Endothelial cell of hepatic sinusoid (primary cell): ENCODE measurements around the gene KRTAP10-12.

Experiments used
- in situ Hi-C: cut with HindIII; loops from 2 replicates; pipeline ENCODE4 v1.10.0; 2017; ENCODE audit warnings: low sequenced_read_pairs

KRTAP10-12 gene

DNA sequence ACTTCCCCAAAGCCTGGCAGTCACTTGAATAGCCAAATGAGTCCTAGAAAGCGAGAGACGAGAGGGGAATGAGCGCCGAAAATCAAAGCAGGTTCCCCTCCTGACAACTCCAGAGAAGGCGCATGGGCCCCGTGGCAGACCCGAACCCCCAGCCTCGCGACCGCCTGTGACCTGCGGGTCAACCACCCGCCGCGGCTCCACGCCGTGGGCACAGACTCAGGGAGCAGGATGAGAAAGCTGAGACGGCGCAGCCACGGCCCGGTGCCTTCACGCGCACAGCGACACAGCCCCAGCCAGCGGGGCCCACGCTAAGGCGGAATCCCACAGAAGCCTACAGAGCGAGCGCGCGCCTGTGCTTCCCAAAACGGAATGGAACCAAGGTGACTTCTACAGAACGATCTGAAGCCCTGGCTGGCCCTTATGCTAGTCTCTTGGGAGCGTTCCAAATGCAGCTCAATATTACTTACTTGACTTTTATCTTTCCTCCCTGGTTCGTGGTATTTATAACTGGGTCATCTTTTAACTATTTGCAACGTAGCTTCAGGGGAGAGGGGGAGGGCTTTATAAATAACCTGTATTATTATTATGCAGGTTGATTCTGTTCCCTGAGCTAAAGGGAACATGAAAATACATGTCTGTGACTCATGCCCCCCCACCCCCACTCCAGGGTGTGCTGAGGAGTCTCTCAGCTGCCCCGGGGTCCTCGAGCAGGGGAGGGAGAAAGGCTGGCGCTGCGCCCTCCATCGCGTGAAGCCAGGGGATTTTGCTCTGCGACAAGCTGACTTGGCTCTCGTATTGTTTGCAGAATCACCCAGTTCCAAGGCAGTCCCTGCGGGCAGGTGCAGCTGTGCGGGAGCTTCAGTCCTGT lies 12.7 kb downstream of the KRTAP10-12 start:
- in situ Hi-C loops, result loop anchor here (5.0 kb wide), 1 partner anchor 62 kb away; the partner anchor contains the start of gene KRTAP10-11

DNA sequence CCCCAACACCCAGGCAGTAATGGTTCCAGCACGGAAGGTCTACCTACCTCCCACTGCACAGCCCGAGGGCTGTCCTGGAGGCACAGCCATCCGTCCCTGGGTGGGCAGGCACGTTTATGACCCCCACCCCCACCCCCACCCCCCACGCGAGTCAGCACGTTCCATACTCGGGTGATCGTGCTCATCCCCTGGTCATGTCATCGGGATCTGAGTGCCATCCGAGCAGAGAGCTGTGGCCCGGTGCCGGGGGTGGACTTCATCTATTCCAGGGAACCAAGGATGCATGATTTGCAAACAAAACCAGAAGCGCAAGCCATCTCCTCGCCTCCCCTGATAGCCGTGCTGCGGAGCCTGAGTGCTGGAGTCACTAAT lies 13.3 kb downstream of the KRTAP10-12 start:
- in situ Hi-C loops, result loop anchor here (5.0 kb wide), 1 partner anchor 63 kb away; the partner anchor contains the start of gene KRTAP10-11

DNA sequence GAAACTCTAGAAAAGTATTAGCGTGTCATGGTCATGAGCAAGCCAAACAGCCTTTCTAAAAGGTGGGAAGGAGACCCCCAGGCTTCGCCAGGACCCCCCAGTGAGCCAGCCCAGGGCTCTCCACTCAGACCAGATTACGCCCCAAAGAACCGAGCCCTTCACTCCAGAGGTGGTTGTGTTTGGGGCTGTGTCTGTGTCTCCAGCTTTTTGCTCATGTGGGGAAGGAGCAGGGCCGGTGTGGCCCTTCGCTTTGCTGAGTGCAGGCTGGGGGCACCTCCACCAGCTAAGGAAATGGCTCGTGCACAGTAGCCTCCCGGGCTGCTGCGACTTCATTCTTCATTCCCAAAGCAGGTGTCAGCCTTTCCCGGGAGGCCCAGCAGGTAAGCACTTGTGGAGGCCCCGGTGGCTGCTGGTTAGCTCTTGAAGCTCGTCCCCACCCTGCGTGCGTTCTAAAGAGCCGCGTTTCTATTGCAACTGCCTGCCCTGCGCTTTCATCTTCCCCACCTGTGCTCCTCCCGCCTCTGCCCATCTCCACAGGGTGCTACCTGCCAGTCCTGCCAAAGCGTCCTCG lies 13.9 kb downstream of the KRTAP10-12 start:
- in situ Hi-C loops, result loop anchor here (5.0 kb wide), 1 partner anchor 64 kb away; the partner anchor contains the start of gene KRTAP10-11

DNA sequence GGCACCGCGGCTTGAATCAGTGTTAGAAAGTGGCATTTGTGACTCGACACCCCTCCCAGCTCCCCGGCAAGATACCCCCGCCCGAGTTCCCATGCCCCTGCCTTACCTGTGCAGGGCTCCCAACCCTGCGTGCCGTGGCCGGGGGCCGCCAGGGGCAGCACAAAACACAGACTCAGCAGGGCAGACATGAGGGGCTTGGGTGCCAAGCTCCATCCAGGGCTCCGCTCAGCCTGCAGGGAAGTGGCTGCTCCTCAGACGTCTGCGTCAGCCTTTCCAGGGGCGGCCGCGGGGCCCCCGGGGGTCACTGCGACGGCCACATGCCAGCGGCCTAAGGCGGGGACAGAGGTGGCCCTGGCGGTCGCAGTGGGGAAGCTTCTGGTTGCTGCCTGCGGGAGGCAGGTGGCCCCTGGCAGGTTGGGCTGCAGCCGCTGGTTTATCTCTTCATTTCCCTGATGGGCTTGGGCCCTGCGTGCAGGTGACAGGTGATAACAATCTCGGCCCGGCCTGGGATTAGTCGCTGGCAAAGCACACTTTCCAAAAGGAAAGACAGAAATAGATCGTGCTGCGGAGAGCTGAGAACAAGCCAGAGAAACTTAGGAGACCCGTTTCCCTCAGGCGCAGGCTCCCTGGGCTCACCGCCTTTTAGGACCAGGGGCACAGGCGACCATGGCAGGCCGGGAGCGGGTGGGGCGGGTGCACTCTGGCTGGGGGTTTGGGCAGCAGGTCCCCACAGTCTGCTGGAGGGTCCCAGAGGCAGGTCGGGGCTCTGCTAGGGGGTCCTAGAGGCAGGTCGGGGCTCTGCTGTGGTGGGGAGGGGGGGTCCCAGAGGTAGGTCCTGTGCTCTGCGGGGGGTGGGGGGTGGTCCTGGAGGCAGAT lies 14.6 kb downstream of the KRTAP10-12 start, which contains the start of gene TSPEAR:
TSPEAR (minus strand) TSS at position 246 of the 876 bp plus-strand sequence; CDS start at position 188, 58 bp downstream.
- in situ Hi-C loops, result loop anchor here (5.0 kb wide), 1 partner anchor 64 kb away; the partner anchor contains the start of gene KRTAP10-11

DNA sequence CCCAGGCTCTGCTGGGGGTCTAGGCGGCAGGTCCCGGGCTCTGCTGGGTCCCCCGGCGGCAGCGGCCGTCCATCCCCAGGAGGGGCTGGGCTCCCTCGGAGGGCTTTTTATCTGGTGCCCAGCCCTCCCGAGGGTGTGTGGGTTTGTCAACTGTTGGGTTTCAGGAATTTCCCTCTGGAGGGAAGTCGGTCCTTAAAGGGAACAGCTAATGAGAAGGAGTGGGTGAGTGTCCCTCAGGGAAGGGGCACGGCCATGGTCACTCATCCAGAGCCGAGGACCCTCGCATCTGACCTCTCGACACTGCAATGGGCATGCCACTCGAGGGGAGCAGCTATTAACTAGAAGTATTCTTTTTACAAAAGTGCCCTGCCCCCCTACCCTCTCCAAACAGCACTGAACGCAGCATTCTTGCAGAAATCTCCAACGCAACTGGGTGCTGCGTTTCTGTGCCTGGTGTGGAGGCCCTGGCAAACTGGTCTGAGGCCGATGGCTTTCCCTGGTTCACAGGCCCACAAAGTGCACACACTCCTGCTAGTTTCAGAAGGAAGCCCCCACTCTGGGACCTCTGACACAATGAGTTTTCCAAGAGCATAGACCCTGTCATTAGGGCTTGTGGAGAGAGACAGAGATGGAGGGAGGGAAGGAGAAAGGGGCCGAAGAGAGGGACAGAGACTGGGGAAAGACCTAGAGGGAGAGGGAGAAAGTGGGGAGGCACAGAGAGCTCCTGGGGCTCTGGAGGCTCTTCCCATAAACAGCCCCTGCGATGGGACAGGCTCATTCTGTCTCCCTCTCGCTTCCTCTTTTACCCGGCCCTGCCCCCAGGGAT lies 15.4 kb downstream of the KRTAP10-12 start:
- in situ Hi-C loops, result loop anchor here (5.0 kb wide), 1 partner anchor 65 kb away; the partner anchor contains the start of gene KRTAP10-11

DNA sequence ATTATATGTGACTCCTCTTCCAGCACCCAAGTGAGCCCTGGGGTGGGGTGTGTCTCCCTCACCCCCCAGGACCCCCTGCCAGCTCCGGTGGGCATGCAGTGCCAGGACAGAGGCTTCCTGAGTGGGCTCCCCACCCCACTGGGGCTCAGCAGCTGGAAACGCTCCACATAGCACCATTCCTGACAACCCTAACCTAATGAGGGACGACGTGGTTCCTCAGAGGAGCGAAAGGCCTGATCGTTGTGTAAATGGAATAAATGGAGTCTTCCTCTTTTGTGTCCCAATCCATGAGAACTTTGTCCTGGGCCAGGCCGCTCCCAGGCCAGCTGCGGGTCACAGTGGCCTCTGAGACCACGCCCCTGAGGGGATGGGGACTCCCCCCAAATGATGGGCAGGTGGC lies 16.2 kb downstream of the KRTAP10-12 start:
- in situ Hi-C loops, result loop anchor here (5.0 kb wide), 1 partner anchor 66 kb away; the partner anchor contains the start of gene KRTAP10-11

DNA sequence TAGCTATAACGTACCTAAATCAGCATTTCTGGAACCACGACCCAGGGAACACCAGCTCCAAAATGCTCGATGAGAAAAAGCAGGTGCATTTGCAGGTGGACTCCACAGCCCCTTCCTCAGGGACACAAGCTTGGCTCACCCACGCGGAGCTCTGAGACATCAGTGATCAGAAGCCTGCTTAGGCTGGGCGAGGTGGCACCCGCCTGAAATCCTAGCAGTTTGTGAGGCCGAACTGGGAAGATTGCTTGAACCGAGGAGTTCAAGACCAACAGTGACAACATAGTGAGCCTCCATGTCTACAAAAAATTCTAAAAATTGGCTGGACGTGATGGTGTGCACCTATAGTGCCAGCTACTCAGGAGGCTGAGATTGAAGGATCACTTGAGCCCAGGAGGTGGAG lies 16.9 kb downstream of the KRTAP10-12 start:
- in situ Hi-C loops, result loop anchor here (5.0 kb wide), 1 partner anchor 67 kb away; the partner anchor contains the start of gene KRTAP10-11

DNA sequence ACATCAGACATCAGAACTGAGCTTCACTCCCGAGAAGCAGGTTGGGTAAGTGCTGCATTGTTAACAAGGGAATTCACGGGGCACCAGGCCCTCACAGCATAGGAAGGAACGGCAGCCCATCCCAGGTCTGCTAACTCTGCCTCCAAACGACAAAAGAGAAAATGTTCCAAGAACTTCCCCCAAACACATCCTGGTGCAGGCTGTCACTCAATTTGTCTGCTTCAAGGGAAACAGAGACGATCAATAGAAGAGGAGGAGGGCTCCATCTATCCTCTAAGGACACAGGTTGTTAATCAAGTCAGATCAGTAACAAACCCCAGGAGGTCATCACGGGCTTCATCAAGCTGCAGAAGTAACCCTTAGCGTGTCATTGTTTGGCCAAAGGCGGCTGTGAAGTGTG lies 17.9 kb downstream of the KRTAP10-12 start:
- in situ Hi-C loops, result loop anchor here (5.0 kb wide), 1 partner anchor 68 kb away; the partner anchor contains the start of gene KRTAP10-11

DNA sequence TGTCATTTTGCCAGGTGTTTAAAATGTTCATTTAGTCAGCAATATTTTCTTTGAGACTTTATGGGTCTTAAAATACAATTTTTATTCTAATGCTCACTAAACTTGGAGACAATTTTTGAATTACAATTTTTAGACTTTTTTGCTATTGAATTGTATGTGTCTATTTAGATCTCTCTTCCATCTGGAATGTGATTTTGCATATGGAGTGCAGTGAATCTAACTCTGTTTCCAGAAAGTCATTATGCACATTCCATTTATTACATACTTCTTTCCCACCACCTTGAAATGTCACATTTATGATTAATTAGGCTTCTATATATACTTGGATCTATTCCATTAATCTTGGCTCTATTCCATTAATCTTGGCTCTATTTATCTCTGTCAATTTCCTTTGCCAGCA lies 20.0 kb downstream of the KRTAP10-12 start:
- in situ Hi-C loops, result no loop called here

DNA sequence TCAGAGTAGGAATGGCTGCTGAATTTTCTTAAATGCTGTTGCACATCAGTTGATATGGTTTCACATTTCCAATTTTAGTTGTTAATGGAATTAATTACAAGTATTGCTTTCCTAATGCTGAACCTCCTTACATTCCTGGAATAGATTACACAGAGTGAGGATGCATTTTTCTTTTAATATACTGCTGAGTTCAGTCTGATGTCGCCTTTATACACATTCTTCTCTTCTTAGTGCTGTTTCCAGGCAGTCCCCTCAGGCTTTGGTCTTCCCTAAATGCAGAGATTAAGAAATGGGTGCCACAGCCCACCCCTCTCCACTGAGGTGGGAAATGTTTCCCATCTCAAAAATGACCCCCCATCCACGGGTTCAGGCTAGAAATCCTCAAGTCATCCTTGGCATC lies 21.1 kb downstream of the KRTAP10-12 start:
- in situ Hi-C loops, result no loop called here

DNA sequence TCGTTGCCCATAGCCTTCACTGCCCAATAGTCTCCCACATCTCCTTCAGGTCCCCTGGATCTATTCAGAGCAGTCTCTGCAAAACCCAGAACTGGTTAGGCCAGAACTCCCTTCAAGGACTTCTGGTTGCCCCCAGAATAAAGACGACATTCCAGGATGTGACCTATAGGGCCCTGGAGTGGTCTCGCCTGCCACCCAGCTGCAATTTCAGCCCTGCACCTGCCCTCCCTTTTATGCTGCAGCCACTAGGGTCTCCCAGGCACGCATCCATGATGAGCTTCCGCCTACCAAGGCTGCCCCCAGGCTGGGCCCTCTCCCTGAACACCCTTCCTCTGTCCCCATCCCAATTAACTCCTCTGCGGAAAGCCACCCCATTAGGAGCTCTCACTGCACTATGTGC lies 21.6 kb downstream of the KRTAP10-12 start:
- in situ Hi-C loops, result no loop called here

DNA sequence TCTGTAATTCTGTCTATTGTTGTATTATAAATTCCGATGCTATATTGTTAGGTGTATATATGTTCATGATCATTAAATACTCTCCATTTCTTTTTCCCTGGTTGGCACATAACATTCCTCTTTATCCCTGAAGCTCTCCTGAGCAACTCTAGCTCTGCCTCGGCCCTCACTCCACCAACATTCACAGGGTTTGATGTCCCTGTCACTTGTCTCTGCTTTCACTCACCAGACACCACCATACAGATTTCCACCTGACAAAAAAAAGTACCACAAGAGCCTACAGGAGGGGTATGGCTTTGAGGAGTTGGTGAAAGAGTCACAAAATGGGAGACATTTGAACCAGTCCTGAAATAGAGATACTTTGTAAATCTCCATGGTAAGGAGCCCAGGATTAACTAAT lies 23.2 kb downstream of the KRTAP10-12 start:
- in situ Hi-C loops, result no loop called here

DNA sequence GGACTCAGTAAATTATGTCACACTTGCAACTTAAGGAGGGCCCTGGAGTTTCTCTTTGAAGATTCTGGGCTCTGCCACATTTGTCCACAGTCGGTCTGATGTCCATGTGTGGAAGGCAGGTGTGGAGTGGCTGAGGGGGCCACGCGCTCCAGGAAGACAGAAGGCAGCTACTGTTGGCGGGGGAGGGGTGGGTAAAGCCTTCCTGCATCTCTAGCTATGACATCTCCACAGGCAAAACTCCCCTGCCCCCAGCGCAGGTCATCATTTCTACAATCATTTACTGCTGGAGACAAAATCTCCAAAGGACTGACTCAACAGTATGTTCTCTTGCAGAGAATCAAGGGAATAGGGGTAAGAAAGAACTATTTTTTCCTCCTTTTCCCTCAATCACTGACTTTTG lies 25.8 kb downstream of the KRTAP10-12 start:
- in situ Hi-C loops, result no loop called here

DNA sequence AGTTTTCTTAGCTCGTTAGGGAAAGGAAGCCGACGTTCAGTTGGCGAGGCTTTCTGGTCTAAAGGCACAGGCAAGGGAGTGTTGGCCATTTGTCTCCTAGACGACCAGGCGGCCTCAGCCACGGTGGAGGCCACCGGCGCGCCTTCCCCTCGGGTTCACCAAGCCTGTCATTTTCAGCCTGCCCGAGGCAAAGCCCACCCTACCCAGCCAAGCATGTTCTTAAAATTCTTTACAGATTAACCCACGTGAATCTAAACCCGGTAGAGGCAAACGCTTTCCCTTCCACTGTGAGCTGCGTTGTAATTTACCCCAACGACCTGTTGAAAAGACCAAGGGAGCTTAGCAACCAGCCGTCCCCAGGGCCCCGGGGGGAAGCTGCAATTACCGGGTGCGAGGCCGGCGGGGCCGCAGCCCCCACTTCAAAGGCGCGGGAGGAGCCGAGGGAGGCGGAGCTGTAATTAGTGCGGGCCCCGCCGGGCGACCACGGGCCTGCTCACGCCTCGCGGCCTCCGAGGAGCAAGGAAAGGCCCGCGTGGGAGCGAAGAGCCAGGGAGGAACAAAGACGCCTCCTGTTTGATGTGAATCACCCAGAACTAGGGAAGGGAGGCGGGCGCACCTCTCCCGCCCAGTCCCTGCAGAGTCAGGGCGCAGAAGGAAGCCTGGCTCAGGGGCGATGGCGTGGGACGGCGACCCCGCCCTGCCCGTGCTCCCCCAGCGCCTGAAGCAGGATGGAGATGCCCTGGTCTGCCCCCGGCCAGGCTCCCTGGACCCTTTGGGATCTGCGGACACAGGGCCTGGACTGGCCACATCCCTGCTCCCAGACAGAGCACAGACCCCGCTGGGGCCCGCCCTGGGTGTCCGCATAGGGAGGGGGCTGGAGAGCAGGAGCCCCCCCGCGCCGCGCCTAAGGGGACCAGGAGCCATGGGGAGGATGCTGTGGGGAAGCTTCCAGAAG lies 26.5 kb downstream of the KRTAP10-12 start:
- in situ Hi-C loops, result no loop called here

DNA sequence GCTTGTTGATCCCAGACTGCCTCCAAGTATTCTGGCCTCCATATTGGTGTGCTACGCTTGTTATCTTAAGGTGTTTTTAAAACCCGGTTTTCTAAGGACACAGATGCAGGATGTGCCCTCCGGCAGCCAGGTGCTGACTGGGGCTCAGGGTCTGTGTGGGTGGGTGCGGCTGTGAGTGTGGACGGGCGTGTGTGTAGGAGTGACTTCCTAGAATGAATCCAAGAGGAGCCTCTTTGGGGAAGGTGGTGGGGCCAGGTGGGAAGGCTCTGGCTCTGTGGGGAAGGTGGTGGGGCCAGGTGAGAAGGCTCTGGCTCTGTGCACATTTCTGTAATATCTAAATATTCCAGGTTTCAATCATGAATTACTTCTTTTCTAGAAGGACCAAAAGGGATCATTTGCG lies 27.2 kb downstream of the KRTAP10-12 start:
- in situ Hi-C loops, result no loop called here

DNA sequence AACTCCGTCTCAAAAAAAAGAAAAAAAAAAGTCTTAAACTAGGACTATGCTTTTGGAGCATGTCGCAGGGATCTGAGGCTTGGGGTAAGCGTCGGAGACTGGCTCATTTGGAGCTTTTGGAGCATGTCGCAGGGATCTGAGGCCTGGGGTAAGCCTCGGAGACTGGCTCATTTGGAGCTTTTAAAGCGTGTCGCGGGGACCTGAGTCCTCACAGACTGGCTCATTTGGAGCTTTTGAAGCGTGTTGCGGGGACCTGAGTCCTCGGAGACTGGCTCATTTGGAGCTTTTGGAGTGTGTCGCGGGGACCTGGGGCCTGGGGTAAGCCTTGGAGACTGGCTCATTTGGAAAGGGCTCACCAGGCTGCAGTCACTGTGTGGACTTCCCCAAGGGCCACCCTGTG lies 28.0 kb downstream of the KRTAP10-12 start:
- in situ Hi-C loops, result no loop called here

DNA sequence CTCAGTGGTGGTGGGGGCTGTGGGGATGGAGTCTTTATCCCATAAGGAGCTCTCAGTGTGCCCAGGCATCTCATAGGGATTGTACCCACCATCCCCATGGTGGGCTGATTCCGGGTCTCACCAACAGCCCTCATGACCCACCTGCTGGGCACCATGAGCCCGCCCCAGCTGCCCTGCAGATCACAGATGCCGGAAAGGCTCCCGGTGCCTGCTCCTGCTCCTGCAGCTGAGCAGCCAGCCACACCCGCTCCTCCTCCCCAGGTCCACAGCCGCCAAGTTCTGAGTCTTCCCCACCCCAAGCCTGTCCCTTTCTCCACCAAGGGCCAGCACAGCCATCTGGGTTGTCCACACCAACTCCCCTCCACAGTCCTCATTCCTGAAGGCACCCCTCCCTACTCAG lies 29.9 kb downstream of the KRTAP10-12 start:
- in situ Hi-C loops, result no loop called here

DNA sequence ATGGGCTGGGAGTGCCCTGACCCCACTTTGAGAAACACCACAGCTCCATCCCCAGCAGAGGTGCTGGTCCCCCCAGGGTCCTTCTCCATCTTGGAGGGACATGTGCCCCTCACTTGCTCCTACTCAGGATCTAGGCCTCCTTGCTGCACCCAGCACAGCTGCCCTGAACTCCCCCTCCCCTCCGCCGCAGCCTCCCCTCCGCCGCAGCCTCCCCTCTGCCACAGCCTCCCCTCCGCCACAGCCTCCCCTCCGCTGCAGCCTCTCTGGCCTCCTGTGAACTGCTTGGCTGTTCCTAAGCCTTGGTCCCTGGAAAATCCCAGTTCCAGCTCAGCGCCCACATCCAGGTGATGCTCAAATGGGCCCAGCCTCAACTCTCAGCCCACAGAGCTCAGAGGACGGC lies 30.3 kb downstream of the KRTAP10-12 start:
- in situ Hi-C loops, result no loop called here

DNA sequence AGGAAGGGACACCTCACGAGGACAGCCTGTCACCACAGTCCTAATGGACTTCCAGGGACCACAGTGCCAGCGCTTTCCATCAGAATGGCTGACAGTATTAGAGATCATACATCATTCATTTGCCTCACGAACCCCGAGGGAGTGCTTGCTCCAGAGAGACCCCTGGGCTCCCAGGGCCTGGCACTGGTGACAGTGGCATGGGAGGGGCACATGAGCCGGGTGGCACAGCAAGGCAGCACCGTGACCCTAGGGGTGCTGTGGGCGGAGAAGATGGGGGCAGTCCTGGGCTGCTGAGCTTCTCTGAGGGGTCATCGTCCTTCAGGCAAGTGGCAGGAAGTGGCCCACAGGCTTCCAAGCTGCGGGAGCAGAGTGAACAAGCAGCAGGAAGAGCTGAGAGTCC lies 30.8 kb downstream of the KRTAP10-12 start:
- in situ Hi-C loops, result no loop called here
